K562 treated with DMSO at 1 percent for 24 hours (cell line): Measurements from ENCODE around the gene IGLL5. TPM values are rescaled to one million over a fixed set of nuclear protein-coding genes. Genes with fewer than 3 reads are reported as not detected.

ENCODE experiments used
- total RNA-seq: library from RNA; unstranded; fragments of 300-600 nt; gene quantifications from 2 replicates; pipeline ENCODE4 v1.2.3, GENCODE V29; 2022; ENCODE audit warnings: low read depth; ENCODE audit not compliant: insufficient read depth

Gene IGLL5
- not detected in 2 replicates for total RNA-seq

DNA sequence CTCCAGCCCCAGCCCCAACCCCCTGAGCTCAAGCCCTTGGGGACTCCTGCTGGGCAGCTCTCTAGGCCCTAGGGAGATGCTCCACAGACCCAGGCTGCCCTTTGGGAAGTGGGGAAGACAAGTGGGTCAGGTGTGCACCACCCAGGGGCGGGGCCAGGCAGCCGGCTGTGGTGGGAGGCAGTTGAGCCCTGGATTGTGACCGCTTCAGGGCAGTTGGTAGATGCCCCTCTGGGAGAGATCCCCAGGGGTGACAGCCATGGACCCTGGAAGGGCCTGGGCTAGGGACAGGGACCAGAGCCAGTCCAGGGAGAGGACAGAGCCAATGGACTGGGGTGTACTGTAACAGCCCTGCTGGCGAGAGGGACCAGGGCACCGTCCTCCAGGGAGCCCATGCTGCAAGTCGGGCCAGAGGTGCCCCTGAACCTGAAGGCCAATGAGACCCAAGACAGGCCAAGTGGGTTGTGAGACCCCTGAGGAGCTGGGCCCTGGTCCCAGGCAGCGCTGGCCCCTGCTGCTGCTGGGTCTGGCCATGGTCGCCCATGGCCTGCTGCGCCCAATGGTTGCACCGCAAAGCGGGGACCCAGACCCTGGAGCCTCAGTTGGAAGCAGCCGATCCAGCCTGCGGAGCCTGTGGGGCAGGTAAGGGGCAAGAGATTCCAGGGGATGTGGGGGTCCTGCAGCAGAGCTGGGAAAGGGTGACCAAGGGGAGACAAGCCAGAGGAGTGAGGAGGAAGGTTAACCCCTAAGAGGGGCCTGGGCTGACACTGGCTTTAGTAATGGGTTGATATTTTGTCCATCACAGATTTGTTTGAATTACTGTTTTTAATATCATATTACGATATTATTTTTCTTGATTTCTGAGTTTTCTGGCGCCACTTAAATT is at the start of gene IGLL5:
TSS of gene IGLL5 (plus strand) at position 196 of the 883 bp plus-strand sequence. CDS start at position 434, 238 bp downstream.

Other genes with a start within 250 kb of the IGLL5 start
- gene GGTLC2, start 243.2 kb upstream of the IGLL5 start, total RNA-seq, result not detected in 2 replicates
- gene GNAZ, start 182.7 kb downstream of the IGLL5 start, total RNA-seq, result 0.42 and 1.2 TPM in 2 replicates